ENCODE data around the gene SMARCC2. TPM values are rescaled to one million over a fixed set of nuclear protein-coding genes. Genes with fewer than 3 reads are reported as not detected.
A peak's percentile ranks its signal among the peaks of the same experiment; 100 is the strongest.

Gene SMARCC2
- total RNA-seq, 1 experiment from 2014 or later: 150 TPM

DNA sequence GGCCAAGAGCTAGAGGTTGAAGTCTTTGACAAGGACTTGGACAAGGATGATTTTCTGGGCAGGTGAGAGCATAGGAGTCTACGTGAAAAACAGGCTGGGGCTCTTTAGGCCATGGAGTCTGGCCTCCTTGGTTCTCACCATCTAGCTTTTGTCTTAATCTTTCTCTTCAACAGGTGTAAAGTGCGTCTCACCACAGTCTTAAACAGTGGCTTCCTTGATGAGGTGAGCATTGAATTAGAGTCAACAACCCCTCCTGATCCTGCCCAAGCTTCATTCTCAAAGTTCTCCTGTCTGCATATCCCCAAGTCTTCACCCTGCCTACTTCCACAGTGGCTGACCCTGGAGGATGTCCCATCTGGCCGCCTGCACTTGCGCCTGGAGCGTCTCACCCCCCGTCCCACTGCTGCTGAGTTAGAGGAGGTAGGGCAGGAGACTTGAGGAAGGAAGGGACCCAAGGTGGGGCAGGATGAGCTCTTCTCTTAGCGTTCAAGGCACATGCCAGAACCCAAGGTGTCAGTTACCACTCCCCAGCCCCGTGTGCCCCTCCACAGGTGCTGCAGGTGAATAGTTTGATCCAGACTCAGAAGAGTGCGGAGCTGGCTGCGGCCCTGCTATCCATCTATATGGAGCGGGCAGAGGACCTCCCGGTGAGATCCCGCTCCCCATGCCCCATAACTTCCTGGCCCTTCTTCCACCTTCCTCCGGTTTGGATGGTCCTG lies 51.3 kb downstream of the SMARCC2 start:
- no peak overlapping the region for H3K27ac Mint-ChIP-seq (ENCODE audit: unreplicated experiment)
- no TSS peak for BruUV-seq (replicated peaks)
- CTCF ChIA-PET: interaction anchor here (0.8 kb wide), 1 partner anchor 83 kb away, joined by 3 read pairs; no protein-coding TSS in a partner anchor
- intact Hi-C loops (cut with micrococcal nuclease; ENCODE audit: unreplicated experiment): no loop called here
- H3K9me3 Mint-ChIP-seq (ENCODE audit: low read depth, unreplicated experiment): no peaks in the 10 kb centered on the region
- DNase-seq: no peak
- H3K27me3 Mint-ChIP-seq (ENCODE audit: unreplicated experiment): no peaks in the 10 kb centered on the region
- no peak overlapping the region for H3K4me3 Mint-ChIP-seq (ENCODE audit: low read depth, unreplicated experiment)
- TF ChIP-seq, protein P1, sequence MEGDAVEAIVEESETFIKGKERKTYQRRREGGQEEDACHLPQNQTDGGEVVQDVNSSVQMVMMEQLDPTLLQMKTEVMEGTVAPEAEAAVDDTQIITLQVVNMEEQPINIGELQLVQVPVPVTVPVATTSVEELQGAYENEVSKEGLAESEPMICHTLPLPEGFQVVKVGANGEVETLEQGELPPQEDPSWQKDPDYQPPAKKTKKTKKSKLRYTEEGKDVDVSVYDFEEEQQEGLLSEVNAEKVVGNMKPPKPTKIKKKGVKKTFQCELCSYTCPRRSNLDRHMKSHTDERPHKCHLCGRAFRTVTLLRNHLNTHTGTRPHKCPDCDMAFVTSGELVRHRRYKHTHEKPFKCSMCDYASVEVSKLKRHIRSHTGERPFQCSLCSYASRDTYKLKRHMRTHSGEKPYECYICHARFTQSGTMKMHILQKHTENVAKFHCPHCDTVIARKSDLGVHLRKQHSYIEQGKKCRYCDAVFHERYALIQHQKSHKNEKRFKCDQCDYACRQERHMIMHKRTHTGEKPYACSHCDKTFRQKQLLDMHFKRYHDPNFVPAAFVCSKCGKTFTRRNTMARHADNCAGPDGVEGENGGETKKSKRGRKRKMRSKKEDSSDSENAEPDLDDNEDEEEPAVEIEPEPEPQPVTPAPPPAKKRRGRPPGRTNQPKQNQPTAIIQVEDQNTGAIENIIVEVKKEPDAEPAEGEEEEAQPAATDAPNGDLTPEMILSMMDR (IDR thresholded peaks at IDR 0.05; ENCODE audit: unreplicated experiment): no peak
- H3K4me1 Mint-ChIP-seq (ENCODE audit: low read depth, unreplicated experiment): no peaks in the 10 kb centered on the region
- H3K36me3 Mint-ChIP-seq (ENCODE audit: insufficient read depth, unreplicated experiment): peaks cover 48% of the 10 kb centered on the region

DNA sequence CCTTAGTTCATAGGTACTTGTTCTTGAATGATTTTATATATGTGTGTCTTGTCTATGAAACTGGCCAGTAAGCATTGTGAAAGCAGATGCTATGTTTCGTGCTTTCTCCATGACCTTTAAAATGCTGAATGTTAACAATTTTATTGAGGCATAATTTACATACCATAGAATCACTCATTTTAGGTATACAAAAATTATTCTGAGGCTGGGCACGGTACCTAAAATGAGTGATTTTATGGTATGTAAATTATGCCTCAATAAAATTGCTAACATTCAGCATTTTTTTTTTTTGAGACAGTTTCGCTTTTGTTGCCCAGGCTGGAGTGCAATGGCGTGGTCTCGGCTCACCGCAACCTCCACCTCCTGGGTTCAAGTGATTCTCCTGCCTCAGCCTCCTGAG lies 54.4 kb downstream of the SMARCC2 start:
- Mint-ChIP-seq H3K27ac (ENCODE audit: unreplicated experiment) (no peak overlapping the region), H3K36me3 (ENCODE audit: insufficient read depth, unreplicated experiment) (peaks cover 67% of the 10 kb centered on the region), H3K4me3 (ENCODE audit: low read depth, unreplicated experiment) (no peak overlapping the region), H3K27me3 (ENCODE audit: unreplicated experiment) (no peaks in the 10 kb centered on the region), H3K4me1 (ENCODE audit: low read depth, unreplicated experiment) (peaks cover 7% of the 10 kb centered on the region), H3K9me3 (ENCODE audit: low read depth, unreplicated experiment) (no peaks in the 10 kb centered on the region)
- no TSS peak for BruUV-seq (replicated peaks)
- DNase-seq: no peak
- CTCF ChIA-PET: no interaction called here
- TF ChIP-seq, protein P1 (IDR thresholded peaks at IDR 0.05; ENCODE audit: unreplicated experiment): no peak
- intact Hi-C loops (cut with micrococcal nuclease; ENCODE audit: unreplicated experiment): no loop called here

DNA sequence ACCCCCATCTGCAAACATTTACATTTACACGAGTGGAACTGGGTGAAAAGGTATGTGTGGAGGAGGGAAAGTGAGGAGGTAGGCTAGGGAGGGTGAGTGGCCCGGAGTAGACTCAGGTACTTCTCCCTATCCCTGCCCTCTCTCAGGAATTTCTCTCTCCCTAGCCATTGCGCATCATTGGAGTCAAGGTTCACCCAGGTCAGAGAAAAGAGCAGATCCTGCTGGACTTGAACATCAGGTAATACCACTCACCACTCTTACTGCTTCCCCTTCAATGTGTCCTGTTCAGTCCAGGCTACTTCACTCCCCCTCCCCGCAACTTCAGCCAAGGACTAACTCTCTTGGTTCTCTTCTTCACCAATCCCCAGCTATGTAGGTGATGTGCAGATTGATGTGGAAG lies 58.4 kb downstream of the SMARCC2 start:
- Mint-ChIP-seq H3K4me1 (ENCODE audit: low read depth, unreplicated experiment) (peaks cover 34% of the 10 kb centered on the region), H3K9me3 (ENCODE audit: low read depth, unreplicated experiment) (no peaks in the 10 kb centered on the region), H3K36me3 (ENCODE audit: insufficient read depth, unreplicated experiment) (peaks cover 67% of the 10 kb centered on the region), H3K4me3 (ENCODE audit: low read depth, unreplicated experiment) (no peak overlapping the region), H3K27ac (ENCODE audit: unreplicated experiment) (peak overlapping the region; percentile 24), H3K27me3 (ENCODE audit: unreplicated experiment) (no peaks in the 10 kb centered on the region)
- BruUV-seq (replicated peaks): no TSS peak
- TF ChIP-seq, protein P1 (IDR thresholded peaks at IDR 0.05; ENCODE audit: unreplicated experiment): no peak
- no peak for DNase-seq
- intact Hi-C loops (cut with micrococcal nuclease; ENCODE audit: unreplicated experiment): no loop called here
- CTCF ChIA-PET: interaction anchor here (1.4 kb wide), 1 partner anchor 13 kb away, joined by 5 read pairs; the partner anchor contains the start of gene ZC3H10

DNA sequence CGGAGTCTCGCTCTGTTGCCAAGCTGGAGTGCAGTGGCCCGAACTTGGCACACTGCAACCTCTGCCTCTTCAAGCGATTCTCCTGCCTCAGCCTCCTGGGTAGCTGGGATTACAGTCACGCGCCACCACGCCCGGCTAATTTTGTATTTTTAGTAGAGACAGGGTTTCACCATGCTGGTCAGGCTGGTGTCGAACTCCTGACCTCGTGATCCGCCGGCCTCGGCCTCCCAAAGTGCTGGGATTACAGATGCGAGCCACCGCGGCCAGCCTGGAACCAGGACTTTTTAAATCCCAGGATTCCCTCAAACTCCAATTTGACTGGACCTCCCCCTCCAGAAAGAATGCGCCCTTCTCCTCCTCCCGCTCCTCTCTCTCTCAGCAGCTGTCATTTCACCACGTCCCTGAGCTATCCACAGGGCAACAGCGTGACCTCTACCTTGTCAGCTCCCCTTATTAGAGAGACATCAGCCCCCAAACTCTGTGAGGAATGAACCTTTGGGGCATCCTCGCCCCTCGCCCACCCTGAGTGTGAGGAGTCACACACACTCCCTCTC lies 59.3 kb downstream of the SMARCC2 start:
- CTCF ChIA-PET: interaction anchor here (4.8 kb wide), 1 partner anchor 91 kb away, joined by 25 read pairs; the partner anchor contains the start of gene RNF41
- H3K27ac Mint-ChIP-seq (ENCODE audit: unreplicated experiment): peak overlapping the region; percentile 26
- peaks cover 64% of the 10 kb centered on the region for H3K36me3 Mint-ChIP-seq (ENCODE audit: insufficient read depth, unreplicated experiment)
- no TSS peak for BruUV-seq (replicated peaks)
- no peak for DNase-seq
- TF ChIP-seq, protein P1 (IDR thresholded peaks at IDR 0.05; ENCODE audit: unreplicated experiment): no peak
- H3K27me3 Mint-ChIP-seq (ENCODE audit: unreplicated experiment): no peaks in the 10 kb centered on the region
- H3K9me3 Mint-ChIP-seq (ENCODE audit: low read depth, unreplicated experiment): no peaks in the 10 kb centered on the region
- peak overlapping the region; percentile 98 for H3K4me3 Mint-ChIP-seq (ENCODE audit: low read depth, unreplicated experiment)
- intact Hi-C loops (cut with micrococcal nuclease; ENCODE audit: unreplicated experiment): loop anchor here (10.0 kb wide), 1 partner anchor 335 kb away; the partner anchor contains the start of gene SPRYD4
- H3K4me1 Mint-ChIP-seq (ENCODE audit: low read depth, unreplicated experiment): peaks cover 35% of the 10 kb centered on the region
